Esophagus muscularis mucosa (tissue), 4 donors: ENCODE results near the gene PPP4R4. TPM values are rescaled to one million over a fixed set of nuclear protein-coding genes. Genes with fewer than 3 reads are reported as not detected.
"Not testable (repeated sequence)": the region's sequence is repeated elsewhere in the genome, so short reads cannot be mapped to it uniquely, and the experiment has no call there.

Experiments
- DNase-seq: peaks from one replicate; pipeline ENCODE4 v3.0.0-alpha.2; 2017; ENCODE audit errors: extremely low spot score
- H3K27ac ChIP-seq, 4 donors: fragments of 200-600 bp; sonication (generic); replicated peaks in 1 of 4; 1 replicate in 3 of 4; 2 replicates in 1 of 4; pipeline ENCODE4 v1.5.1; 2016 to 2019; ENCODE audit warnings: mild to moderate bottlenecking in 1 of 4
- H3K27me3 ChIP-seq, 4 donors: fragments of 200-600 bp; sonication (generic); one replicate each; pipeline versions ENCODE4 v1.5.1 to v1.6.0; 2016 to 2019
- H3K36me3 ChIP-seq, 4 donors: fragments of 200-600 bp; sonication (generic); one replicate each; pipeline ENCODE4 v1.5.1; 2016 to 2019
- H3K4me1 ChIP-seq, 4 donors: fragments of 200-600 bp; sonication (generic); one replicate each; pipeline ENCODE4 v1.5.1; 2016 to 2019
- H3K4me3 ChIP-seq, 4 donors: fragments of 200-600 bp; sonication (generic); 1 replicate in 2 of 4; 2 replicates in 2 of 4; pipeline ENCODE4 v1.5.1; 2016 to 2019; ENCODE audit warnings: mild to moderate bottlenecking in 4 of 4, moderate library complexity in 1 of 4
- H3K9me3 ChIP-seq, 4 donors: fragments of 200-600 bp; sonication (generic); 1 replicate in 3 of 4; 2 replicates in 1 of 4; pipeline ENCODE4 v1.5.1; 2016 to 2019
- CTCF ChIP-seq, 3 experiments: fragments of 200-600 bp in 2 of 3; fragments of 450-650 bp in 1 of 3; sonication (generic) in 2 of 3; IDR thresholded peaks; one replicate each; pipeline ENCODE4 v1.5.1; 2017 to 2019; ENCODE audit warnings: antibody characterized with exemption in 3 of 3, mild to moderate bottlenecking in 2 of 3, moderate library complexity in 1 of 3
- EP300 ChIP-seq: sonication (generic); formaldehyde crosslinking; IDR thresholded peaks from one replicate; pipeline ENCODE4 v1.6.1; 2017; ENCODE audit warnings: antibody characterized with exemption
- POLR2A ChIP-seq: fragments of 450-650 bp; IDR thresholded peaks from one replicate; pipeline ENCODE4 v1.6.1; 2017; ENCODE audit warnings: antibody characterized with exemption, moderate library complexity, mild to moderate bottlenecking, low read depth
- POLR2AphosphoS5 ChIP-seq, 2 donors: sonication (generic); formaldehyde crosslinking; IDR thresholded peaks; one replicate each; pipeline ENCODE4 v1.6.1; 2017; ENCODE audit warnings: antibody characterized with exemption in 2 of 2
- WGBS: methylation state at CpG from one replicate; pipeline ENCODE4 v1.1.5; 2018; 5-methylcytosine and 5-hydroxymethylcytosine counted together
- intact Hi-C: fragments of 100-400 bp; cut with DNase I; formaldehyde crosslinking; loops from one replicate; pipeline ENCODE4 v1.15.1; 2023
- total RNA-seq, 4 donors: library from RNA; depleted of rRNA; stranded (reverse); fragments of >200 nt; gene quantifications; one replicate each; pipeline versions ENCODE4 v1.1.0 to v1.2.1, GENCODE V29; 2016

PPP4R4 gene
- total RNA-seq, 4 donors from 2014 or later, result 0.19 to 0.83 (median 0.34) TPM; not detected in 1

GRCh38 chr14:94239406-94239805, 65.3 kb downstream of the PPP4R4 start:
- no peaks in the 10 kb centered on the region for H3K27me3 ChIP-seq
- H3K27ac ChIP-seq, result no peak overlapping the region
- no peaks in the 10 kb centered on the region for H3K9me3 ChIP-seq
- intact Hi-C loops, result no loop called here
- H3K36me3 ChIP-seq, result no peaks in the 10 kb centered on the region
- H3K4me1 ChIP-seq, result no peaks in the 10 kb centered on the region
- H3K4me3 ChIP-seq, result no peak overlapping the region
- no peak for DNase-seq
- 96% methylated on average over 2 of the region's 2 CpGs for WGBS
- TF ChIP-seq POLR2A (no peak), POLR2AphosphoS5 (IDR thresholded peaks at IDR 0.05) (no peak), CTCF (IDR thresholded peaks at IDR 0.05) (no peak), EP300 (no peak)

GRCh38 chr14:94244182-94244581, 70.1 kb downstream of the PPP4R4 start:
- no peaks in the 10 kb centered on the region for H3K27me3 ChIP-seq
- intact Hi-C loops, result no loop called here
- TF ChIP-seq POLR2A, result no peak
- no peak for TF ChIP-seq EP300
- TF ChIP-seq POLR2AphosphoS5 (IDR thresholded peaks at IDR 0.05), result no peak
- no peak for TF ChIP-seq CTCF (IDR thresholded peaks at IDR 0.05)
- 86% methylated on average over 2 of the region's 2 CpGs for WGBS
- no peaks in the 10 kb centered on the region for H3K9me3 ChIP-seq
- no peak overlapping the region for H3K4me3 ChIP-seq
- DNase-seq, result no peak
- no peaks in the 10 kb centered on the region for H3K4me1 ChIP-seq
- no peaks in the 10 kb centered on the region for H3K36me3 ChIP-seq
- no peak overlapping the region for H3K27ac ChIP-seq

GRCh38 chr14:94264195-94264594, 90.1 kb downstream of the PPP4R4 start:
- peaks cover 0 to 15% (median 7%) of the 10 kb centered on the region in 4 donors for H3K9me3 ChIP-seq
- WGBS, result 86% methylated on average over 3 of the region's 3 CpGs
- H3K4me3 ChIP-seq, H3K27me3 ChIP-seq, intact Hi-C loops, H3K36me3 ChIP-seq, H3K27ac ChIP-seq, DNase-seq, H3K4me1 ChIP-seq: not testable (repeated sequence)

- no peaks in the 10 kb centered on the region for H3K27me3 ChIP-seq
- H3K4me3 ChIP-seq, result no peak overlapping the region
- H3K9me3 ChIP-seq, result peaks cover 0 to 11% (median 6%) of the 10 kb centered on the region in 4 donors
- DNase-seq, result no peak
- no peaks in the 10 kb centered on the region for H3K36me3 ChIP-seq
- no peaks in the 10 kb centered on the region for H3K4me1 ChIP-seq
- no peak for TF ChIP-seq POLR2AphosphoS5 (IDR thresholded peaks at IDR 0.05)
- no peak for TF ChIP-seq EP300
- TF ChIP-seq CTCF (IDR thresholded peaks at IDR 0.05), result no peak
- TF ChIP-seq POLR2A, result no peak
- no peak overlapping the region for H3K27ac ChIP-seq
- intact Hi-C loops, result no loop called here
- 97% methylated on average over 1 of the region's 1 CpG for WGBS
Measured at GRCh38 chr14:94267352-94267751, 93.2 kb downstream of the PPP4R4 start.

- 69% methylated on average over 7 of the region's 7 CpGs for WGBS
- H3K36me3 ChIP-seq, H3K4me3 ChIP-seq, H3K9me3 ChIP-seq, DNase-seq, H3K27ac ChIP-seq, intact Hi-C loops, H3K27me3 ChIP-seq, H3K4me1 ChIP-seq: not testable (repeated sequence)
Measured at GRCh38 chr14:94268582-94268981, 94.5 kb downstream of the PPP4R4 start.

GRCh38 chr14:94269156-94269555, 95.0 kb downstream of the PPP4R4 start:
- 67% methylated on average over 10 of the region's 10 CpGs for WGBS
- intact Hi-C loops, result no loop called here

GRCh38 chr14:94276898-94277561, 102.9 kb downstream of the PPP4R4 start:
- intact Hi-C loops, H3K4me1 ChIP-seq, H3K9me3 ChIP-seq, H3K27ac ChIP-seq, DNase-seq, H3K4me3 ChIP-seq, H3K27me3 ChIP-seq, H3K36me3 ChIP-seq: not testable (repeated sequence)
- 84% methylated on average over 11 of the region's 11 CpGs for WGBS

More at GRCh38 chr14:94269156-94269555, 95.0 kb downstream of the PPP4R4 start:
- H3K27ac ChIP-seq, result no peak overlapping the region
- DNase-seq, result no peak
- no peak overlapping the region for H3K4me3 ChIP-seq
- no peaks in the 10 kb centered on the region for H3K4me1 ChIP-seq
- H3K9me3 ChIP-seq, result no peaks in the 10 kb centered on the region
- H3K27me3 ChIP-seq, result no peaks in the 10 kb centered on the region
- no peaks in the 10 kb centered on the region for H3K36me3 ChIP-seq
- TF ChIP-seq EP300, result no peak
- no peak for TF ChIP-seq POLR2AphosphoS5 (IDR thresholded peaks at IDR 0.05)
- no peak for TF ChIP-seq CTCF (IDR thresholded peaks at IDR 0.05)
- no peak for TF ChIP-seq POLR2A
